T-cell (primary cell): Measurements from ENCODE around the gene SF1. TPM values are rescaled to one million over a fixed set of nuclear protein-coding genes. Genes with fewer than 3 reads are reported as not detected.
A peak's percentile ranks its signal among the peaks of the same experiment; 100 is the strongest.

Experiments
- ATAC-seq, 4 experiments: fragments of 200-7000 bp in 3 of 4; fragments of 150-1000 bp in 1 of 4; cut with Tn5 transposase; replicated peaks in 1 of 4; 1 replicate in 3 of 4; 2 replicates in 1 of 4; pipeline ENCODE4 v1.10.0; 2021; ENCODE audit warnings: moderate library complexity in 3 of 4, mild to moderate bottlenecking in 2 of 4, moderate number of reproducible peaks in 1 of 4
- CTCF ChIA-PET, 2 donors: fragments of 300-600 bp; sonication (Branson Sonifier 250); formaldehyde crosslinking; loops; one replicate each; lab custom pipeline; 2022; ENCODE audit warnings: antibody characterized with exemption in 2 of 2; lab: Charles Lee
- POLR2A ChIA-PET, 2 donors: fragments of 300-600 bp; sonication (Branson Sonifier 250); formaldehyde crosslinking; loops; one replicate each; lab custom pipeline; 2022; ENCODE audit warnings: antibody characterized with exemption in 2 of 2; lab: Charles Lee
- DNase-seq, 35 experiments: peaks; one replicate each; pipeline versions ENCODE4 v3.0.0 to v3.0.0-alpha.2; 2013 to 2023
- H3K27ac ChIP-seq: one replicate; pipeline ENCODE4 v1.5.1; 2013; ENCODE audit warnings: low read length
- H3K27me3 ChIP-seq, 2 experiments: replicated peaks in 1 of 2; 1 replicate in 1 of 2; 2 replicates in 1 of 2; pipeline versions ENCODE4 v1.6.1 to v1.7.0; 2013; ENCODE audit warnings: low read length in 1 of 2, mixed read lengths in 1 of 2; ENCODE audit not compliant: control insufficient read depth in 2 of 2, insufficient read depth in 2 of 2; ENCODE audit errors: extremely low read depth in 1 of 2
- H3K36me3 ChIP-seq, 2 donors: 1 replicate in 1 of 2; 2 replicates in 1 of 2; pipeline versions ENCODE4 v1.6.1 to v1.7.0; 2013; ENCODE audit warnings: low read length in 1 of 2; ENCODE audit not compliant: control insufficient read depth in 2 of 2, insufficient read depth in 1 of 2; ENCODE audit errors: extremely low read depth in 1 of 2
- H3K4me1 ChIP-seq, 2 experiments: 1 replicate in 1 of 2; 2 replicates in 1 of 2; pipeline versions ENCODE4 v1.6.1 to v1.7.0; 2013; ENCODE audit warnings: low read length in 2 of 2, mixed read lengths in 1 of 2; ENCODE audit not compliant: insufficient read depth in 2 of 2, control insufficient read depth in 1 of 2; ENCODE audit errors: extremely low read depth in 1 of 2
- H3K4me3 ChIP-seq, 2 donors: 1 replicate in 1 of 2; 2 replicates in 1 of 2; pipeline versions ENCODE4 v1.5.1 to v1.7.0; 2013; ENCODE audit warnings: mild to moderate bottlenecking in 2 of 2, low read length in 1 of 2, moderate library complexity in 1 of 2; ENCODE audit not compliant: control insufficient read depth in 1 of 2; ENCODE audit errors: extremely low read depth in 1 of 2
- H3K9me3 ChIP-seq: 2 replicates; pipeline ENCODE4 v1.7.0; 2013
- H3K27ac Mint-ChIP-seq, 2 donors: one replicate each; pipeline ENCODE4 v1.8.0; 2020 to 2021; ENCODE audit warnings: mild to moderate bottlenecking in 2 of 2, mixed read lengths in 2 of 2
- H3K27me3 Mint-ChIP-seq, 2 donors: one replicate each; pipeline ENCODE4 v1.8.0; 2021 to 2022; ENCODE audit warnings: mixed read lengths in 2 of 2
- H3K36me3 Mint-ChIP-seq: one replicate; pipeline ENCODE4 v1.8.0; 2021; ENCODE audit warnings: mixed read lengths
- H3K4me1 Mint-ChIP-seq, 3 donors: one replicate each; pipeline ENCODE4 v1.8.0; 2020 to 2022; ENCODE audit warnings: mixed read lengths in 3 of 3, mild to moderate bottlenecking in 1 of 3
- H3K4me3 Mint-ChIP-seq, 3 donors: one replicate each; pipeline ENCODE4 v1.8.0; 2020 to 2022; ENCODE audit warnings: mild to moderate bottlenecking in 3 of 3, mixed read lengths in 3 of 3, moderate library complexity in 3 of 3
- H3K9me3 Mint-ChIP-seq, 3 donors: one replicate each; pipeline ENCODE4 v1.8.0; 2020 to 2022; ENCODE audit warnings: mixed read lengths in 3 of 3
- WGBS: methylation state at CpG from one replicate; pipeline ENCODE4 v1.1.5; 2013; ENCODE audit warnings: missing lambda C conversion rate; ENCODE audit not compliant: insufficient coverage; 5-methylcytosine and 5-hydroxymethylcytosine counted together
- total RNA-seq, 35 experiments: library from RNA in 6 of 35; stranded (reverse) in 6 of 35; fragments of 120-200 nt in 1 of 35; gene quantifications; one replicate each; pipeline versions ENCODE4 v1.2.1 to v1.2.4 and lab custom pipeline; 2013 to 2026

SF1 gene
- 1,000 to 10,000 TPM in 2 of 5 donors, 100 to 1,000 TPM in 3; 670 to 1,510 (median 732) TPM for total RNA-seq
- 362 TPM for total RNA-seq (2013)
- 231 to 812 (median 417) reads per million in 29 experiments for total RNA-seq (lab: John Stamatoyannopoulos, UW)

DNA sequence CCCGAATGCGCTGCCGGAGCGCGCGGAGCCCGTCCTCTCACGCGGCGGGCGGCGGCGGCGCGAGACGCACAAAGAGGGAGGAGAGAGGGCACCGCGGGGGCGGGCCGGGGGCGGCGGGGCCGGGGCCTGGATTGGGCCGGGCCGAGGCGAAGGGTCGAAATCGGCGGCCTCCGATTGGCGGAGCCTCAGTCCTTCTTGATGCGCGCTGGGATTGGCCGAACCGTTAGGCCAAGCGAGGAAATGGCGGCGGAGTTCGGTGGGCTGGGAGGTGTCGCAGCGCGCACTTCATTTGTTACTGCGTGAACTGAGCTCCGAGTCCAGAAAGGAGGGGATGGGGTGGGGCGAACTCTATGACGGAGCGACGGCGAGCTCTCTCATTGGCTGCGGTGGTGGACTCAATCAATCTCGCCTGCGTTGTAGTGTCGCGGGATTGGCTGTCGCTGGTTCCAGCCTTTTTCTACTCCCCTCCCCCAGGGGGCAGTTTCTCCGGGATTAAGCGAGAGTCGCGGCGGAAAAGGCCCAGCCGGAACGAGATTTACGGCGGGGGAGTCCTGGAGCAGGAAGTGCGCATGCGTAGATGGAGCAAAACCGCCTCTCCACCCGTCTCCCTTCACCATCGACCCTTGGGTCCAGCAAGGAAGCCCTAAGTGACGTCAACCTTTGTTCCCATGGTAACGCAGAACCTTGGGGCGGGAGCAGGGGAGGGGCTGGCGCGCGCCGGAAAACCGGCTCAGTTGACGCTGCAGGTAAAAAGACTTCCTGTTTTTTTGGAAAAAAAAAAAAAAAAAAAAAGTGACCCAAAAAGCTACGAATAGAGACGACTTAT is at the start of gene SF1:
Gene SF1 (minus strand): TSS at position 70 of the 826 bp plus-strand sequence. CDS start 150 bp downstream, outside the sequence.
- Mint-ChIP-seq H3K9me3 (no peaks in the 10 kb centered on the region), H3K27ac (peak within 1 kb of the TSS; percentile 98 to 100), H3K4me3 (peak within 1 kb of the TSS; percentile 85 to 93 (median 91)), H3K27me3 (no peaks in the 10 kb centered on the region), H3K36me3 (peaks cover 36% of the 10 kb centered on the region), H3K4me1 (peaks cover 62 to 63% (median 62%) of the 10 kb centered on the region in 3 donors)
- ChIA-PET POLR2A (interaction anchor here (0.6 to 1.5 kb wide), 27 partner anchors 10 to 940 kb away, joined by 3 to 20 read pairs (median 4); partner anchors contain the start of genes EHD1 (in 1 of the 2), FAU (in 1 of the 2), MALAT1 (in 1 of the 2) and MRPL49 (in 1 of the 2)), CTCF (interaction anchor here (0.6 to 1.8 kb wide), 15 partner anchors 11 to 1142 kb away, joined by 3 to 14 read pairs (median 4); partner anchors contain the start of genes MAP4K2 (in 1 of the 2), RASGRP2 (in 1 of the 2) and RELA (in 1 of the 2))
- Histone ChIP-seq H3K27ac (peak within 1 kb of the TSS; percentile 99), H3K27me3 (no peaks in the 10 kb centered on the region), H3K9me3 (no peaks in the 10 kb centered on the region), H3K4me1 (peaks cover 40 to 45% of the 10 kb centered on the region in 2 experiments), H3K4me3 (peak within 1 kb of the TSS; percentile 66 to 93), H3K36me3 (peaks cover 15 to 39% of the 10 kb centered on the region in 2 donors)
- ATAC-seq (peak; percentile 81 to 84 (median 82)), DNase-seq (peak; percentile 95 to 100 (median 100))
- WGBS, result under 1% methylated on average over 73 of the region's 80 CpGs

GRCh38 chr11:64827451-64827839 is 49.1 kb upstream of the SF1 start:
- ChIA-PET CTCF (no interaction called here), POLR2A (no interaction called here)
- Mint-ChIP-seq H3K27ac (no peak overlapping the region), H3K9me3 (no peaks in the 10 kb centered on the region), H3K4me3 (no peak overlapping the region), H3K27me3 (no peaks in the 10 kb centered on the region), H3K36me3 (peaks cover 27% of the 10 kb centered on the region), H3K4me1 (no peaks in the 10 kb centered on the region)
- Histone ChIP-seq H3K36me3 (peaks cover 5 to 33% of the 10 kb centered on the region in 2 donors), H3K27ac (no peak overlapping the region), H3K27me3 (no peaks in the 10 kb centered on the region), H3K9me3 (no peaks in the 10 kb centered on the region), H3K4me1 (no peaks in the 10 kb centered on the region), H3K4me3 (no peak overlapping the region)
- ATAC-seq (no peak), DNase-seq (no peak)
- WGBS, result 94% methylated on average over 22 of the region's 22 CpGs

GRCh38 chr11:64826578-64827450 is 48.5 kb upstream of the SF1 start:
- Histone ChIP-seq H3K27ac (no peak overlapping the region), H3K36me3 (peaks cover 5 to 33% of the 10 kb centered on the region in 2 donors), H3K27me3 (no peaks in the 10 kb centered on the region), H3K9me3 (no peaks in the 10 kb centered on the region), H3K4me3 (no peak overlapping the region), H3K4me1 (no peaks in the 10 kb centered on the region)
- Mint-ChIP-seq H3K27me3 (no peaks in the 10 kb centered on the region), H3K36me3 (peaks cover 22% of the 10 kb centered on the region), H3K9me3 (no peaks in the 10 kb centered on the region), H3K27ac (no peak overlapping the region), H3K4me3 (no peak overlapping the region), H3K4me1 (no peaks in the 10 kb centered on the region)
- POLR2A ChIA-PET, result no interaction called here
- CTCF ChIA-PET, result no interaction called here
- 92% methylated on average over 47 of the region's 52 CpGs for WGBS
- ATAC-seq, result no peak
- no peak for DNase-seq

DNA sequence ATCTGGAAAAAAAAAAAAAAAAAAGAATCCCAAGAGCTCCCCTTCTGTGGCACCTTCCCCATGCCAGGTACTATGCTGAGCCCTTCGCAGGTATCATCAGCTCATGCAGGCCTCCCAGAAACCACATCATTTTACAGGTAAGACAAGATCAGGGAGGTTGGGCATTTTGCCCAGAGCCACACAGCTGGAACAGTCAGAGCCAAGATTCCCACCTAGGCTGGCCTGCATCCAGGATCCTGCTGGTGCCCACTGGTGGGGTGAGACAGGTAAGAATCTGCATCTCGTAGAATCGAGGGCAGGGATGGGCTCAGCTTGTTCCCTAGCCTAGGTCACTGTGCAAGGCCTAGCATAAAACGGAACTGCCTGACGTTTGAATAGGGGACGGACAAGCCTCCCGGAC is 47.7 kb upstream of the SF1 start:
- CTCF ChIA-PET, result no interaction called here
- 88% methylated on average over 6 of the region's 7 CpGs for WGBS
- no peaks in the 10 kb centered on the region for H3K4me1 Mint-ChIP-seq
- peaks cover 5 to 27% of the 10 kb centered on the region in 2 donors for H3K36me3 ChIP-seq
- H3K27me3 Mint-ChIP-seq, result no peaks in the 10 kb centered on the region
- no peaks in the 10 kb centered on the region for H3K27me3 ChIP-seq
- DNase-seq (no peak), ATAC-seq (no peak)
- H3K27ac ChIP-seq, result no peak overlapping the region
- no peaks in the 10 kb centered on the region for H3K9me3 Mint-ChIP-seq
- peaks cover 20% of the 10 kb centered on the region for H3K36me3 Mint-ChIP-seq
- no peak overlapping the region for H3K27ac Mint-ChIP-seq
- H3K9me3 ChIP-seq, result no peaks in the 10 kb centered on the region
- no peak overlapping the region for H3K4me3 ChIP-seq
- H3K4me1 ChIP-seq, result no peaks in the 10 kb centered on the region
- POLR2A ChIA-PET, result interaction anchor here in 1 of 2 donors (0.5 kb wide), 1 partner anchor 1411 kb away, joined by 3 read pairs; no protein-coding TSS in a partner anchor
- H3K4me3 Mint-ChIP-seq, result no peak overlapping the region

GRCh38 chr11:64823568-64824119 is 45.3 kb upstream of the SF1 start:
- no peaks in the 10 kb centered on the region for H3K9me3 ChIP-seq
- H3K27ac Mint-ChIP-seq, result no peak overlapping the region
- ATAC-seq (no peak), DNase-seq (no peak)
- no peaks in the 10 kb centered on the region for H3K4me1 Mint-ChIP-seq
- H3K4me1 ChIP-seq, result no peaks in the 10 kb centered on the region
- H3K27me3 Mint-ChIP-seq, result no peaks in the 10 kb centered on the region
- no peak overlapping the region for H3K27ac ChIP-seq
- ChIA-PET POLR2A (no interaction called here), CTCF (no interaction called here)
- H3K4me3 Mint-ChIP-seq, result no peak overlapping the region
- peaks cover 20% of the 10 kb centered on the region for H3K36me3 Mint-ChIP-seq
- no peaks in the 10 kb centered on the region for H3K9me3 Mint-ChIP-seq
- 71% methylated on average over 10 of the region's 11 CpGs for WGBS
- H3K36me3 ChIP-seq, result peaks cover 5 to 18% of the 10 kb centered on the region in 2 donors
- no peaks in the 10 kb centered on the region for H3K27me3 ChIP-seq
- H3K4me3 ChIP-seq, result no peak overlapping the region

DNA sequence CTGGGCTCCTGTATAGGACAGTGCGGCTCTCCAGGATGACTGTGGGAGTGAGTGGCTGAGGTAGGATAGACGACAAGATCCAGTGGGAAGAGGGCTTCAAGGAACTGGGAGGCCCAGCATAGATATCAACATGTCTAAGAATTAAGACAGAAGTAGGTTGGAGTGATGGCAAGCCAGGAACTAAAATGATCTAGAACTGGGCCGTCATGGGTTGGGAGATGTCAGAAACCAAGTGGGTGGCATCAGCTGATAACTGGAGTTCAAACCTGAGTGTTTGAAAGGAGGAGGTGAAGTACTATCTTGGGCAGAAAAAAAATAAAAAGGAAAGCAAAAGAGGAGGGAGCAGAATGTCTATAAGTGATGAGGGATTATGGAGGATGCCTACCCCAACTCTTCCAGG is 39.1 kb upstream of the SF1 start:
- H3K4me1 ChIP-seq, result no peaks in the 10 kb centered on the region
- POLR2A ChIA-PET, result interaction anchor here in 1 of 2 donors (0.6 kb wide), 1 partner anchor 1843 kb away, joined by 10 read pairs; no protein-coding TSS in a partner anchor
- no peaks in the 10 kb centered on the region for H3K9me3 ChIP-seq
- no peak overlapping the region for H3K4me3 ChIP-seq
- DNase-seq, result no peak
- Mint-ChIP-seq H3K27ac (no peak overlapping the region), H3K36me3 (no peaks in the 10 kb centered on the region), H3K27me3 (no peaks in the 10 kb centered on the region), H3K4me1 (no peaks in the 10 kb centered on the region), H3K4me3 (no peak overlapping the region), H3K9me3 (no peaks in the 10 kb centered on the region)
- H3K27me3 ChIP-seq, result no peaks in the 10 kb centered on the region
- ATAC-seq, result no peak
- no peaks in the 10 kb centered on the region for H3K36me3 ChIP-seq
- CTCF ChIA-PET, result no interaction called here
- 86% methylated on average over 3 of the region's 3 CpGs for WGBS
- no peak overlapping the region for H3K27ac ChIP-seq
